GM10266 (cell line): Measurements from ENCODE around the gene CYP4F12.
"Not testable (repeated sequence)": the region's sequence is repeated elsewhere in the genome, so short reads cannot be mapped to it uniquely, and the experiment has no call there.

ENCODE experiments used
- DNase-seq: peaks from one replicate; pipeline ENCODE4 v3.0.0; 2012; ENCODE audit errors: extremely low spot score
- TF ChIP-seq, protein P1 (sequence below): IDR thresholded peaks from 2 replicates; pipeline ENCODE4 v1.5.1; 2012; ENCODE audit warnings: mild to moderate bottlenecking, low read depth; ENCODE audit not compliant: control insufficient read depth, insufficient read depth; ENCODE audit errors: missing control alignments

CYP4F12 gene

GRCh38 chr19:15641901-15642491 is 30.9 kb upstream of the CYP4F12 start:
- TF ChIP-seq, protein P1, sequence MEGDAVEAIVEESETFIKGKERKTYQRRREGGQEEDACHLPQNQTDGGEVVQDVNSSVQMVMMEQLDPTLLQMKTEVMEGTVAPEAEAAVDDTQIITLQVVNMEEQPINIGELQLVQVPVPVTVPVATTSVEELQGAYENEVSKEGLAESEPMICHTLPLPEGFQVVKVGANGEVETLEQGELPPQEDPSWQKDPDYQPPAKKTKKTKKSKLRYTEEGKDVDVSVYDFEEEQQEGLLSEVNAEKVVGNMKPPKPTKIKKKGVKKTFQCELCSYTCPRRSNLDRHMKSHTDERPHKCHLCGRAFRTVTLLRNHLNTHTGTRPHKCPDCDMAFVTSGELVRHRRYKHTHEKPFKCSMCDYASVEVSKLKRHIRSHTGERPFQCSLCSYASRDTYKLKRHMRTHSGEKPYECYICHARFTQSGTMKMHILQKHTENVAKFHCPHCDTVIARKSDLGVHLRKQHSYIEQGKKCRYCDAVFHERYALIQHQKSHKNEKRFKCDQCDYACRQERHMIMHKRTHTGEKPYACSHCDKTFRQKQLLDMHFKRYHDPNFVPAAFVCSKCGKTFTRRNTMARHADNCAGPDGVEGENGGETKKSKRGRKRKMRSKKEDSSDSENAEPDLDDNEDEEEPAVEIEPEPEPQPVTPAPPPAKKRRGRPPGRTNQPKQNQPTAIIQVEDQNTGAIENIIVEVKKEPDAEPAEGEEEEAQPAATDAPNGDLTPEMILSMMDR: no peak
- DNase-seq: no peak

DNA sequence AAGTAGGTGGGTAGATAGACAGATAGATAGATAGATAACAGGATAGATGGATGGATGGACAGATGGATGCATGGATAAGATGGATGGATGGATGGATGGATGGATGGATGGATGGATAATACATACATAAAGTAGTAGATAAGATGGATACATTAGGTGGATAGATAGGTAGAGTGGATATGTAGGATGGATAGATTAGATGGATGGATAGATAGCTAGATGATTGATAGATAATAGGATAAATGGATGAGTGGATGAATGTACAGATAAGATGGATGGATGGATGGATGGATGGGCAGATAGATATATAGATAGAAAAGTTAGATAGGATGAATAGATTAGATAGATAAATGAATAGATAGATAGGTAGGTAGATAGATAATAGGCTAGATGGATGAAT is 30.1 kb upstream of the CYP4F12 start:
- TF ChIP-seq, protein P1: no peak
- no peak for DNase-seq

GRCh38 chr19:15643387-15643786 is 29.5 kb upstream of the CYP4F12 start:
- no peak for DNase-seq
- TF ChIP-seq, protein P1: no peak

- DNase-seq: no peak
- TF ChIP-seq, protein P1: no peak
Observed at GRCh38 chr19:15644066-15644741, 28.7 kb upstream of the CYP4F12 start.

GRCh38 chr19:15644816-15645215 is 28.1 kb upstream of the CYP4F12 start:
- TF ChIP-seq, protein P1: no peak

DNA sequence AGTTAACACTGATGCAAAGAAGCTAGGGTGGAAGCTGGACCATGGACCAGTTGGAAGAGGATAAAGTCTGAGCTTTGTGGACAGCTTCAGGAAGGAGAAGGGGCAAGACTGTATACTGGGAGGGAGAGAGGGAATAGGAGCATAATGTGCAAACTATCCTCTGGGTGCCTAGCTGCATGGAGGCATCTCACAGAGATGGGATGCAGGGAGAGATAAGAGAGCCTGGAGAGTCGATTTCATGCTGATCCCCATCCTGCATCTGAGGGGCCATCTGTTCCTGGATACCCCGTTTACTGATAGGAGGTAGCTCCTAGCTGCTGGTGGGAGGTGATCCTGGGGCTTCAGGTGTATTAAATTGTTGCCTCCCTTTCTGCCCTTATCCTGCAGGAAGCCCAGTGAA is 23.4 kb upstream of the CYP4F12 start:
- TF ChIP-seq, protein P1: no peak

More at GRCh38 chr19:15644816-15645215, 28.1 kb upstream of the CYP4F12 start:
- no peak for DNase-seq

GRCh38 chr19:15650123-15650522 is 22.8 kb upstream of the CYP4F12 start:
- DNase-seq: not testable (repeated sequence)

More for the DNA sequence above, 23.4 kb upstream of the CYP4F12 start:
- DNase-seq: no peak
